Right lung (tissue), 5 donors: ENCODE measurements around the gene SPATA46. TPM values are rescaled to one million over a fixed set of nuclear protein-coding genes. Genes with fewer than 3 reads are reported as not detected.

Experiments used
- DNase-seq, 2 donors: peaks; one replicate each; pipeline ENCODE4 v3.0.0-alpha.2; 2013
- polyA plus RNA-seq, 5 donors: library from polyadenylated mRNA; unstranded; fragments of 120-200 nt; gene quantifications; one replicate each; pipeline versions ENCODE4 v1.2.1 to v1.2.3, GENCODE V29; 2013; ENCODE audit warnings: inconsistent platforms in 1 of 5, low replicate concordance in 1 of 5; ENCODE audit not compliant: insufficient read length in 5 of 5, insufficient read depth in 1 of 5

SPATA46 gene
- polyA plus RNA-seq, 5 donors: 0.32 to 0.76 (median 0.36) TPM

DNA sequence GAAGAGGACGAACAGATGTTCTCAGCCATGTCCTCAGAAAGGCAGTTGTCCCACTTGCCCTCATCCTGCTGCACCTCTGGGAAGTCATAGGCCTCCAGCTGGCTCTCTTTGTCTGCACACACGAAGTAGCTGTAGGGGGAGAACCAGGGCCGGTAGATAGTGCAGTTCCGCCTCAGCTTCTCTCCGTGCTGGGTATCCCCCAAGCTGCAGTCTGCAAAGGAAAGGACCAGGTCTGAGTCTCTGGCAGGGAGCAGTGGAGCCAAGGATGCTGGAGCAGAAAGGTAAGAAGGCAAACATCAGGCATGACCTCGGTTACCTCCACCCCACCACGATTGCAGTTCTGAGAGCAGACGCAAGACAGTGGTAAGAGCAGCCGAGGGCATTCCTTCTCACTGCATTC lies 2.2 kb downstream of the SPATA46 start:
- no peak for DNase-seq

DNA sequence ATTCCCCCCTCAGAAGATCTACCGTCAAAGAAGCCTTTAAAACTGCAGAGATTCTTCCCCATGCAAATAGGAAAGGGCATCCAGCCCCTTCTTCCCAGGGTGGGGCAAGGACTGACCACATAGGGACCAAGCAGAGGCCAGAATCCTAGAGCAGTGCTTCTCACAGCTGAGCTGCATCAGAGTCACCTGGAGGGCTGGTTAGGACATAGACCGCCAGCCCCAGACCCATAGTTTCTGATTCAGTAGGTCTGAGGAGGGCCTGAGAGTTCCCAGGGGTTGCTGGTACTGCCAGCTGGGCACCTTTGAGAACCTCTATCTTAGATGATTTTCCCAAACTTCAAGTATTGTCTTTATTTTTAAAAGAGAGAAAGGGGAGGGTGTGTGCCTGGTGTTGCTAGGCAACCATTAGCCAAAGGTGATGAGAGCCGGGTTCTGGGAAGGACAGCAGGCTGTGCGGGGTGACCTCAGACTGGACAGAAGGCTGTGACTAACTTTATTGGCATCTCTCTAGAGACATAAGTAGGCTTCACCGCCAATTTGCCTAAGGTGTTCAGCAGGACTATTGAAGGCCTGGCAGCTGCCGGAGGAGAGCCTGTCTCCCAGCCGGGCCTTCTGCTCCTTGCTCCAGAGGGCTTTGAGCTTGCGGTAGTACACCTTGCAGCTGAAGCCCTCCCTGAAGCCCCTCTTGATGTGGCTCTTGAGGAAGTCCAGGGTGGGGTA lies 3.0 kb downstream of the SPATA46 start:
- DNase-seq: no peak

DNA sequence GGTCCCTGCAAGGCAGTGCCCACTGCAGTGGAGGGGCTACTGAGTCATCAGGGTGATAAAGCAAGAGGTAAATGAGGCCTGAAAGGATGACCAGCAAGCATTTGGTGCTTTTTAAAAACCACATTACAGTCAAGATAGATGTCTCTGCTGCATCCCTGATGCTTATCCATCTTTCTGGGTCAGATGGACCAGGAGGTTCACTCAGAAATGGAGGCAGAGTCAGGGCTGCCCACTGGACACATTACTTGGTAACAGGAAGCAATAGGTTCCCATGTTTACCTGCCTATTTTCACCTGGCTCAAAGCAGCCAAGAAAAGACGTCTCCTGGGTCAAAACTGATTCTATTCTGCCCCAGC lies 3.6 kb downstream of the SPATA46 start:
- DNase-seq: no peak

DNA sequence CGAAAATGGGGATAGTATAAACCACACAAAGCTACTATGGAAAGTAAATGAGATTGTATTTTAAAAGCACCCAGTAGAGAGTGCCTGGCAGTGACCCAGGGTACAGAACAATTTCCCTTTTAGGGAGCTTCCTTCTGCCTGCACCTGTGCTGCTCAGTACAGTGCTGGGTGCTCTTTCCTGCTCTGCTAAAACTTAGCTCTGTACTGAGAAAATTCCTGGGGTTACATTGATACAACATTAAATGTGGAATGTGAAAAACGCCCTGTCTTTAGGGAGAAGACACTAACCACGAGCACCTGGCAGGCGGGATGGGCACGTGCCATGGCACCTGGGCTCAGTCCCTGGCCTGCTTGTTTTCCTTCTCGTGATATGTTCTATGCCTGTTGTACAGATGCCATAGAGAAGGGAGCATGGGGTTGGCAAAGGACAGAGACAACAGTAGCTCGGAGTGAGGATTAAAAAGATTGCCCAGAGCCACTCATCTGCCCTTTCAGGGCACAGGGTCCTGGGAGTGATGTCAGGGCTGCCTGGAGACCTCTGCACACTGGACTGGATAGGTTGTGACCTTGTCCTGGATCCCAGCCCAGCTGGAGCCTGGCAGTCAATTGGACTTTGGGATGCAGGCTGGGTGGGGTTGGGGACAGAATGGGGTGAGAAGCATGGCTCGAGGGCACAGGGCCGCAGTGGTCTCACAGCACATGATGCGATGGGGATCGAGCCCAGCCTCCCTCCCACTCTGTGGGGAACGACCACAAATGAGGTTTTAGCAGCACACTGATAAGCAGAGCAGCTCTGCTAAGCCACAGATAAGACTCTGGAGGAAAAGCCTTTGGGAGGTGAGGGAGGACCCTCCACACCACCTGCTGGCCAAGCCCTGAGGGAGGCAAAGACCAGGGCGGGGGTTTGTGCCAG lies 4.2 kb downstream of the SPATA46 start:
- DNase-seq: no peak

DNA sequence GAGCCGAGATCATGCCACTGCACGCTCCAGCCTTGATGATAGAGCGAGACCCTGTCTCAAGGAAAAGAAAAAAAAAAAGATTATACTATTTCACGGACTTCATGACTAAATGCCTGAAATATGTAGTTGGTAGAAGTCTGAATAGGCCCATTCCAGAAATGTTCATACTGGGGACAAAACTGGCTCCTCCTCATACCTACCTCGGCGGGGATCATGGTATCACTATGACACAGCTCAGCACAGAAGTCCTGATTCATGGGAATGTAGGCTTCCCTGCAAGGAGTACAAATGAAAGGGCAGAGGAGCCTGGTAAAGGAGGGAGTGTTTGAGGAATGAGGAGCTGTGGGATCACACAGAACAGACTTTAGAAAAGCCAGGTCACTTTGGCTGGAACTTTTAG lies 5.0 kb downstream of the SPATA46 start:
- DNase-seq: no peak

DNA sequence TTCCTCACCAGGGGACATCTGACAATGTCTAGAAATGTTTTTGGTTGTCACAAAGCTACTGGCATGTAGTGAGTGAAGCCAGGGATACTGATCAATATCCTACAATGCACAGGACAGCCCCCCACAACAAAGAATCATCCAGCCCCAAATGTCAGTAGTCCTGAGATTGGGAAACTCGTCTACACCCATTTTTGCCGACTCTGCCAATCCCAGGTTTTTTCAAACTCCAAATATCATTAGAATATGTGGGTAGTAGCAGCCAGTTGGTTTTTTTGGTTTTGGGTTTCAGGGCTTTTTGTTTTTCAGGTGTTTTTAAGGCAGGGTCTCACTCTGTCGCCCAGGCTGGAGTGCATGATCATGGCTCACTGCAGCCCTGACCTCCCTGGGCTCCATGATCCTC lies 5.9 kb downstream of the SPATA46 start:
- DNase-seq: no peak

DNA sequence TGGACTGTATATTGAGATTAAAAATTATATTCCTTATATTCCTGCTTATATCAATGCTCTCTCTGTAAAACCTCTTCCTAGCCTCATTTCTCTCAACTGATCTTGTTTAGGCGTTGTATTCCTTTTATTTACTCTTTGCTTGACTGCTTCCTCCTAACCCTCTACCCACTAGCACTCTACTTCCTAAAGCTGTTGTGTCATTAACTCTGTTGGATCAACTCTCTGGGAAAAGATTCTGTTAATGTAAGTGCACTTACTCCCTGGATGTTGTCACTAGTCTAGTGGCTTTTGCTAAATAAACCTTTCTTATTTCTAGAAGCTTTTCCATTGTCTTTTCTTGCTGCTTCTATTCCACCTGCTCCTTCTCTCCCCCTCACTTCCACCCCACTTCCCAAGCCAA lies 6.5 kb downstream of the SPATA46 start:
- no peak for DNase-seq

DNA sequence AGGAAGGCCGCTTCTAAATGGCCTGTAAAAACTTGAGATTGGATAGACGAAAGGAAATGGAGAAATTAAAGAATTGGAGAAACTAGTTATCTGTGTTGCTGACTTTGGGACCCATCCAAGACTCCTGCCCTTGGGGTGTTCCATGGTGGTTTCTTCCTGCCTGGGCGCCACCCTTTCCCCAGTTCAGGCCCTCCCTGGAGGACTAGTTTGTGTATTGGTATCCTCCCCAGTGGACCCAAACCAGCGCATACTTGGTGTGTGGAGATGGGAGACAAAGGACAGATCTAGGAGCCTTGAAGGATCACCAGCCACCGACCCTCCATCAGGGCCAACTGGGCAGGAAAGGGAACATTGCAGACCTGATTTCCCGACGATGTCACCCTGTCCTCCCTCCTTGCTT lies 7.1 kb downstream of the SPATA46 start:
- DNase-seq: no peak

DNA sequence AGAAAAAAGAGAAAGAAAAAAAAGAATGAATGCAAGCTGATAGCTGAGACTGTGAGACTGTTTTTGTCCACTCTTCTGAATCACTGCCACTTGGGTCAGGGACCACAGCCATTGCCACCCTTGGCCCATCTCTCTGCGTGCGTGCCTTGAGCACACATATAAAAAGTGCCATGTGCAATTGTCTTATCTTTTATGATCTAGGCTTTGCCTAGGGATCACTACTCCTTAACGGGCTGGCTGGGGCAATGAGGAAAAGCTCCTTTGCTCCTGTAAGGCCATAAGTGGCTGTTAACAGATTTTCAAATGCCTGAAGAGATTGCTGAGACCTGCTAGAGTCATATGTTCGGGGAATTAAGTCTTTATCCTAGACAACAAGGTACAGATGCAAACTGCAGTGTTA lies 8.2 kb downstream of the SPATA46 start:
- DNase-seq: no peak

DNA sequence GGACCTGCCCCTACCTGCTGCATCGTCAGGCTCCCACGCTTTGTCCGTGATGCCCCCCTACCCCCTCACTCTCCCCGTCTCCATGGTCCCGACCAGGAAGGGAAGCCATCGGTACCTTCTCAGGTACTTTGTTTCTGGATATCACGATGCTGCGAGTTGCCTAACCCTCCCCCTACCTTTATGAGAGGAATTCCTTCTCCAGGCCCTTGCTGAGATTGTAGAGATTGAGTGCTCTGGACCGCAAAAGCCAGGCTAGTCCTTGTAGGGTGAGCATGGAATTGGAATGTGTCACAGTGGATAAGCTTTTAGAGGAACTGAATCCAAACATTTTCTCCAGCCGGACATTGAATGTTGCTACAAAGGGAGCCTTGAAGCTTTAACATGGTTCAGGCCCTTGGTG lies 8.9 kb downstream of the SPATA46 start:
- no peak for DNase-seq

DNA sequence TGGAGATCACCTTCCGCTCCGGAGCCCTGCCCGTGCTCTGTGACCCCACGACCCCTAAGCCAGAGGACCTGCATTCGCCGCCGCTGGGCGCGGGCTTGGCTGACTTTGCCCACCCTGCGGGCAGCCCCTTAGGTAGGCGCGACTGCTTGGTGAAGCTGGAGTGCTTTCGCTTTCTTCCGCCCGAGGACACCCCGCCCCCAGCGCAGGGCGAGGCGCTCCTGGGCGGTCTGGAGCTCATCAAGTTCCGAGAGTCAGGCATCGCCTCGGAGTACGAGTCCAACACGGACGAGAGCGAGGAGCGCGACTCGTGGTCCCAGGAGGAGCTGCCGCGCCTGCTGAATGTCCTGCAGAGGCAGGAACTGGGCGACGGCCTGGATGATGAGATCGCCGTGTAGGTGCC lies 9.6 kb downstream of the SPATA46 start:
- DNase-seq: no peak

DNA sequence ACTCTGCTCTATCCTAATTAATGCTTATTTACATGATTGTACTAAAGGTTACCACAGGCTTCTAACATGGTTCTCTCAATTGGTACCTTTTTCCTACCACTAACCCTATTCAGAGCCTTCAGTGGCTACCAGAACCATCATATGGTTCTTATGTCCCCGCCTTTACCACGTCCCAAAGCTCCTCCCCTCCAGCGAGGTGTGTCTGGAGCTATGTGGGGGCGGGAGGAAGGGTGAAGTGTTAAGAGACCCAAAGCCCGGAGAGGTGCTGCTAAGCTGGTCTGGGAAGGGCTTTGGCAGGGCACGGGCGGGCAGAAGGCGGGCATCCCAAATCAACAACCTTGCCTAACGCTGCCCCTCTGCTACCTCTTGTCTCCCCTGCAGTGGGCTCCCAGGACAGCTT lies 10.0 kb downstream of the SPATA46 start:
- no peak for DNase-seq

DNA sequence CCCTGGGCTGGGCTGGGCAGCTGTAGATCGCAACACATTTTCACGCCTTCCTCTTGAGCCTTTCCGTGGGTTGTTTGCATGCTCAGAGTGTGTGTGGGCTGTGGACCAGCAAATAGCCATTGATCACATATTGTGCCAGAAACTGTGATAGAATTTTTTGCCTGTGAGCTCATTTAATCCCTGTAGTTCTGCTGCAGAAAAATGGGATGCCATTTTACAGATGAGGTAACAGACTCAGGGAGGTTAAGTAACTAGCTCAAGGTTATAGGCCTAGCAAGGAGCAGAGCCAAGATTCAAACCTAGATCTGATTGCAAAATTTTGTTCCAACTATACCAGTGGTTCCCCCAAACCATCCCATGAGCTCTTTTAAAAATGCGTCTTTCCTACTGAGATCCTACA lies 10.5 kb downstream of the SPATA46 start:
- no peak for DNase-seq

DNA sequence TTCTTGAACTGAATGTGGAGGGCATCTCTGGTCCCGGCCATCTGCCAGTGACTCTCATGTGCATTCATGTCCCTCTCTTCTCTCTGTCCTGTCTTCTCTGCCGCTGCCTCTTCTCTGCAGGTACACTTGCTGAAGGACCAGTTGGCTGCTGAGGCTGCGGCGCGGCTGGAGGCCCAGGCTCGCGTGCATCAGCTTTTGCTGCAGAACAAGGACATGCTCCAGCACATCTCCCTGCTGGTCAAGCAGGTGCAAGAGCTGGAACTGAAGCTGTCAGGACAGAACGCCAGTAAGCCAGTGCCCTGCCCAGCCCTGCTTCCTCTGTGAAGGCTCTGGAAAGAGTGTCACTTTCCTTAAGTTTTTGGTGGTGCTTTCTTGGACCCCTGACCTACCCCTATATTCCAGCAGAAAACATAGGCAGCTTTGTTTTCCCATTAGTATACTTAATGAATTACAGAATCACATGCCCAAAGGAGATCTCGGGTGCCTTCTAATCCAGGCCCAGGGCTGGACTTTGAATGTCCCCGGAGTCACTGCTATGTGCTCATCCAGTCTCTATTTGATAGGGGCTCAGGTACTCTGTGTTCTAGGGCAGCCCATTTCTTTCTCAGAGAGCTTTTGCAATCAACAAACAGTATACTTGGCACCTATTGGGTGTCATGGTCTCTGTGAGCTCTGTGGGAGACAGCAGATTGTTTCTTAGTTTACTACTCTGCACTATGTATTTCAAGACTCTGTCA lies 11.2 kb downstream of the SPATA46 start:
- no peak for DNase-seq

DNA sequence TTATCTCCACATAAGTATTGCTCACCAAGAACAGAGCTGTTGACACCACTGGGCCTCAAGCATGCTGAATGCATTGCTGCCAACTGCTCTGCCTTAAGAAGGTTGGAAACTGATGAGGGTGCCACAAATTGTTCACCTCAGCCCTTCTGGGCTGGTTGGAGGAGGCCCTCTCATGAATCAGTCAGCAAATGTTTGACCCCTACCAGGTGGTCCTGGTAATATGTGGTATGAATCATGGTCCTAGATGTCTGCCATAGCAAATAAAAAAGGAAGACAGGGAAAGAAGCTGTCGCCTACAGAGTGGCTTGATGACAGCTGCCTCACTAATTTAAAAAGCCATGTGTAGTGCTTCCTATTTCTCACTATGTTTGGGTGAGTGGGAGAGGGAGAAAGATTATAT lies 12.2 kb downstream of the SPATA46 start:
- DNase-seq: no peak

DNA sequence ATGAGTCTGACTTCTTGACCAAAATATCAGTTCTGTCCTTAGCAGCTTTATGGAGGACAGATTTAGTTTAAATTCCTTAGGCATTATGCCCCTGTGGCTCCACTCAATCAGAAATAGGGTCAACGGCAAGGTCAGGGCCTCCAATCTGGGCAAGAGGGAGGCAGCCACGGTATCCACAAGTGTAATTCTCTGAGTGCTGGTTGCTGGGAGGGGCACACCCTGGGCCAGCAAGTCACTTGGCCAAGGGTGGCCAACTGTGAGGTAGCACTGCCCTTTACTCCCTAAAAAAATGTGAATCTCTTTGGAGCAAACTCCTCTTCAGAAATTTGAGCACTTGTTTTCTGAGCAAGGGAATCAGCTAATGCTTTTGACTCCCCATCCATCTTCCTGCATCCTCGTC lies 12.8 kb downstream of the SPATA46 start:
- no peak for DNase-seq

DNA sequence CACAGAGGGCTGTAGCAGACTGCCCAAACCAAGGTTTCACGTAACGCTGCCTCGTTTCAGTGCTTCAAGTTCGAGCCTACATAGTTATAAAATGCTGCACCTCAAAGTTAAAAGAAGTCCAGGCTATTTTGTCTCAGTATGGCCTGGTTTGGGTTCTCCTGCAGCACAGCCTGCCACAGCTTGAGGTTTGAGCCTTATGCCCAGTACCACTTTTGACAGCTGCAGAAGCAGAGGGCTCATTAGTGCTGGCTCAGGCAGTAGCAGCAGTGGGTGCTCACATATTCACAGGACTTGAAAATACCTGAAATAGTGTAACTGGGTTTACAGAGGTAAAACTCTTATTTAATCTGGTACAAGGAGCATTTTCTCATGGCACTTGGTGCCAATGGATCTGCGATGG lies 15.3 kb downstream of the SPATA46 start:
- no peak for DNase-seq

DNA sequence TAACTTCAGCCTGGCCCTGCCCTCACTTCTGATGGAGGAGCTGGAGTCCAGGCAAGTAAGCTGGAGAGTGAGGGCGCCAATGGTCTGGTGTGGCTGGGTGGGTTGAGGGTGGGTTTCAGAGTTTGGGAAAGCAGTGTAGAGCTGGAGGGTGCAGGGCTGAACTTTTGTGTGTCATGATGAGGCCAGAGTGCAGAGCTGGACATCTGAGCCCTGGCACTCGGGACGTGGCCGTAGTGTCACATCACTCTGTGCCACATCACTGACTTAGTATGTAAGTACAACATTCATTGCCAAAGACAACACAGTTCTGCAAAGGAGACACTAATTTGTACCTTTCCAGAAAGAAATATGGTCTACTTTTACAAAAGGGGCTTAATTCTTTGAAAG lies 15.8 kb downstream of the SPATA46 start:
- DNase-seq: no peak

DNA sequence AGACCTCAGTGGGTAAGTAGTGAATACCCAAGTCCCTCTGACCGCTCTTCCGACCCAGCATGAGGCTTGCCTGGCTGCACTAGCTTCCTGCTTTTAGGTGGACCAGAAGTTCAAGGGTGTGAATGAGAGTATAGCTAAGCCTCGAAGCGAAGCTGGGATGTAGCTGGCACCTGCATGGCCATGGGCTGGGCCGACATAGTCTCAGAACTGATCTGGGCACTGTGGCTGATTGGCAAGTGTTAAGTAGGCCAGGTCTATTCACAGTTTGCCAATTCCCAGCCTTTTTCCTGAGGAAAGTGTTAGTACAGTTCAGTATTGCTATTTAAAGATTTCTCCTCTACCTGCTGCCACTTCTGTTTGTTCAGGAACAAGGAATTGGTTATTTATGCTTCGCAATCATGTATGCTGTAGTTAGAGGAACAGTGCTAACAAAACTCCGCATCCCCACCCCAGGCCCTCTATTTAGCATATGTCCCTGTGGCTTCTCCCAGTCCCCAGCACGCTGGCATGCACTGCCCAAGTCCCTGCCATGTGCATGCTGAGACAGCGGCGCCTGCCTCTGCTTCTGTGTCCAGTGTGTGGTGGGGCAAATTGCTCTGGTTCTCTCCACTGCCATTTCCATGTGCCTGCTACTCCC lies 16.3 kb downstream of the SPATA46 start:
- DNase-seq: no peak

DNA sequence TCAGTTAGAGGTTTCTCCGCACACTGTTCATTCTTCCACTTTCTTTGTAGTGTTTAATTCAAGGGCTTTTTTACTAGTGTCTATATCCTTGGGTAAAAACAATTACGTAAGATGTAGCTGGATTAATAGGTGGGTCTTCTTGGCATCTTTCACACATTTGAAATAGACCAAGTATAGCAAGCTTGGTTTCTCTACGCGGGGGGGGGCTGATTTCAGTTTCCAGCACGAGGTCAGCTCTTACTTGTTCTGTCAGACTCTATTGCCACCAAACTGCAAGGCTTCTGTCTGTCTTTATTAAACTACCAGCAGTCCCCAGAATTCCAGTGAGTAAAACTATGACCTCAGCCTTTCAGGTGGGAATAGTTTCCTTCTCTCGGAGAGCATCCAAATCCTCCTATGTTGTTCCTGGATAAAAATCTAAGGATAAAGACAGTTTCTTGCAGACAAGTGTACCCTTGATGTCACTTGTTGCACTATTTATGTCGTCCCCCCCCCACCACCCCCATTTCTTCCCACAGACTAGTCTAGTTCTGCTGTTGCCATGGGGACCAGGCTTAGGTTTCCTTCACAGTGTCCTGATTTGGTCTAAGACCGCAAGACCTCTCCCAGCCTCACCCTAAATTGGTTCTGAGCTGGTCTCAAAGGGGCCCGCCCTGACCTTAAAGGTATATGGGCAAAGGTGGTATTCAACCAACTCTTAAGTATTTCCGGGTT lies 17.0 kb downstream of the SPATA46 start:
- DNase-seq: no peak

DNA sequence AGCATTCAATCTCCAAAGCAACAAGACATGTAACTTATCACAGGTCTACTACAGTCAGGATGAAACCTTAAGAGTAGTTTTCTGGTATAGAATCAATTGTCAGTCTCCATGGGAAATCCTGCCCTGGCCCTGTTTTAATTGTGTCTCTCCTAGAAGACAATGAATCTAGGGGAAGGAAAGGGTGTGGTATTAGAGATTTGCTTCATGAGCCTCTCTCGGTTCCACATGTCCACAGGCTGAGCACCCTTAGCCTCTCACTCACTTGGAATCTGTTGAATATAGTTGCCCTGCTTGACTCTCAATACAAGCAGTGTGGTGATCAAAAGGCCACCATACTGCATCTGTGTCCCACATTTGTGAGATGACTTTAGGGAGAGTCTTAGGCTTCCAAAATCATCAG lies 17.7 kb downstream of the SPATA46 start:
- DNase-seq: no peak
